Body of pancreas (tissue), 4 donors: ENCODE data around the gene ZNF177. TPM values are rescaled to one million over a fixed set of nuclear protein-coding genes. Genes with fewer than 3 reads are reported as not detected.

ENCODE experiments used
- ATAC-seq: fragments of 150-250 bp; one replicate; pipeline ENCODE4 v1.9.1; 2016
- DNase-seq, 4 donors: peaks; one replicate each; pipeline ENCODE4 v3.0.0-alpha.2; 2019
- H3K27ac ChIP-seq, 4 donors: fragments of 200-600 bp; sonication (generic); 1 replicate in 3 of 4; 2 replicates in 1 of 4; pipeline versions ENCODE4 v1.5.1 to v1.6.1; 2016 to 2019; ENCODE audit warnings: mild to moderate bottlenecking in 1 of 4, mixed read lengths in 1 of 4, moderate library complexity in 1 of 4
- H3K27me3 ChIP-seq, 2 donors: fragments of 200-600 bp; sonication (generic); one replicate each; pipeline ENCODE4 v1.6.0; 2016; ENCODE audit warnings: mild to moderate bottlenecking in 1 of 2
- H3K36me3 ChIP-seq, 2 donors: fragments of 200-600 bp; sonication (generic); replicated peaks in 1 of 2; 2 replicates each; pipeline ENCODE4 v1.5.1; 2016; ENCODE audit warnings: low read depth in 2 of 2; ENCODE audit not compliant: insufficient read depth in 1 of 2
- H3K4me1 ChIP-seq: fragments of 200-600 bp; sonication (generic); one replicate; pipeline ENCODE4 v1.6.0; 2016
- H3K4me3 ChIP-seq, 2 donors: fragments of 200-600 bp; sonication (generic); 1 replicate in 1 of 2; 2 replicates in 1 of 2; pipeline ENCODE4 v1.5.1; 2016 to 2019
- H3K9me3 ChIP-seq, 3 donors: fragments of 200-600 bp; sonication (generic); 1 replicate in 2 of 3; 2 replicates in 1 of 3; pipeline ENCODE4 v1.5.1; 2016
- CTCF ChIP-seq, 7 experiments: fragments of 450-650 bp in 4 of 7; fragments of 200-600 bp in 3 of 7; sonication (generic) in 3 of 7; IDR thresholded peaks; one replicate each; pipeline ENCODE4 v1.5.1; 2016 to 2019; ENCODE audit warnings: antibody characterized with exemption in 7 of 7
- POLR2A ChIP-seq, 3 donors: fragments of 450-650 bp; IDR thresholded peaks; one replicate each; pipeline ENCODE4 v1.6.1; 2016; ENCODE audit warnings: antibody characterized with exemption in 3 of 3, mild to moderate bottlenecking in 2 of 3
- WGBS, 2 donors: methylation state at CpG; one replicate each; pipeline ENCODE4 v1.1.5; 2017; 5-methylcytosine and 5-hydroxymethylcytosine counted together
- intact Hi-C: fragments of 100-400 bp; cut with DNase I; formaldehyde crosslinking; loops from one replicate; pipeline ENCODE4 v1.15.1; 2023
- total RNA-seq, 2 donors: library from RNA; depleted of rRNA; stranded (reverse); fragments of >200 nt; gene quantifications; one replicate each; pipeline ENCODE4 v1.1.0, GENCODE V29; 2016

ZNF177 gene
- total RNA-seq, 2 donors from 2014 or later = 0.66 to 0.78 TPM

GRCh38 chr19:9323919-9324583, 38.8 kb upstream of the ZNF177 start, which contains the start of gene ZNF559:
TSS of gene ZNF559 (plus strand) at chr19:9324179. CDS start at chr19:9338550, 14,371 bp downstream.
- Histone ChIP-seq H3K9me3 (peaks cover 0 to 33% (median 0%) of the 10 kb centered on the region in 3 donors), H3K27me3 (no peaks in the 10 kb centered on the region), H3K4me1 (peaks cover 8% of the 10 kb centered on the region), H3K36me3 (no peaks in the 10 kb centered on the region), H3K27ac (peak within 1 kb of the TSS; percentile 53 to 90 (median 70)), H3K4me3 (peak within 1 kb of the TSS; percentile 63 to 77)
- ATAC-seq (peak; percentile 98), DNase-seq (peak; percentile 90 to 94 (median 92))
- intact Hi-C loops = no loop called here
- WGBS, 2 donors = 0 to 2% methylated on average over 17 to 48 of the region's 48 CpGs
- TF ChIP-seq CTCF (IDR thresholded peaks at IDR 0.05) (peak in 4 of 7 experiments; percentile 27 to 43 (median 38)), POLR2A (IDR thresholded peaks at IDR 0.05) (peak in 2 of 3 donors; percentile 37 to 48)

DNA sequence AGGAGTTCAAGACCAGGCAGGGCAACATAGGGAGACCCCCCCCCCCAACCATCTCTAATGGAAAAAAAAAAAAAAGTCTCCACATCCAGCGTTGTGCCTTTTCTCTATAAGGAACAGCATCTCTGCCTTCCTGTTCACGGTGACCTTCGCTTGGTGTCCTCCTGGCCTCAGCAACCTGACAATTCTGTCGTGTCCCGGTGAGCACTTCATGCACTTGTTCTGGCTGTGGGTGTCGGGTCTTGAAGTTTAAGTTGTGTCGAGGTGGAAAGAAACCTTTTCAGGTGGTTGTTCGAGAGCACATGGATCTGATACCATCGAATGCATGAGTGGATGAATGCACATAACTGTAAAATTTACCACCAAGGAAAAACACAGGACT, 38.2 kb upstream of the ZNF177 start:
- WGBS, 2 donors = 34 to 47% methylated on average over 9 of the region's 9 CpGs
- H3K27ac ChIP-seq = peak overlapping the region in 3 of 4 donors; percentile 53 to 90 (median 79)
- no peaks in the 10 kb centered on the region for H3K27me3 ChIP-seq
- H3K36me3 ChIP-seq = no peaks in the 10 kb centered on the region
- peak overlapping the region; percentile 63 to 77 for H3K4me3 ChIP-seq
- H3K9me3 ChIP-seq = peaks cover 0 to 36% (median 0%) of the 10 kb centered on the region in 3 donors
- intact Hi-C loops = no loop called here
- no peak for DNase-seq
- peaks cover 8% of the 10 kb centered on the region for H3K4me1 ChIP-seq
- no peak for TF ChIP-seq POLR2A (IDR thresholded peaks at IDR 0.05)
- no peak for TF ChIP-seq CTCF (IDR thresholded peaks at IDR 0.05)
- ATAC-seq = no peak

DNA sequence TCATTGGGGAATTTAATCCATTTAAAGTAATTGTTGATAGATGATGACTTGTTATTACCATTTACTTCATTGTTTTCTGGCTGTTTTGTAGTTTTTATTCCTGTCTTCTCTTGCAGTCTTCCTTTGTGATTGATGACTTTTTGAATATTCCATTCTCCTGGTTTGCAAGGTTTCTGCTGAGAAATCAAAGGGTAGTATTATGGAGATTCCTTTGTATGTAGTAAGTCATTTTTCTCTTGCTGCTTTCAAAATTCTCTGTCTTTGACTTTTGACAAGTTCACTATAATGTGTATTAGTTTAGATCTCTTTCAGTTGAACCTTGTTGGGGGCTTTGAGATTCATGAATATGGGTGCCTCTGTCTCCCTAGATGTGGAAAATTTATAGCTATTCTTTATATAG, 32.8 kb upstream of the ZNF177 start:
- Histone ChIP-seq H3K27ac (no peak overlapping the region), H3K4me3 (no peak overlapping the region), H3K4me1 (peaks cover under 1% of the 10 kb centered on the region), H3K36me3 (peaks cover 0 to 1% of the 10 kb centered on the region in 2 donors), H3K9me3 (peaks cover 0 to 64% (median 4%) of the 10 kb centered on the region in 3 donors), H3K27me3 (no peaks in the 10 kb centered on the region)
- intact Hi-C loops = no loop called here
- TF ChIP-seq POLR2A (IDR thresholded peaks at IDR 0.05) (no peak), CTCF (IDR thresholded peaks at IDR 0.05) (no peak)
- no peak for DNase-seq
- no peak for ATAC-seq

- 94 to 96% methylated on average over 6 of the region's 6 CpGs for WGBS, 2 donors
- Histone ChIP-seq H3K27me3 (no peaks in the 10 kb centered on the region), H3K9me3 (peaks cover 0 to 71% (median 6%) of the 10 kb centered on the region in 3 donors), H3K4me1 (no peaks in the 10 kb centered on the region), H3K4me3 (no peak overlapping the region), H3K36me3 (peaks cover 18 to 22% of the 10 kb centered on the region in 2 donors), H3K27ac (no peak overlapping the region)
- TF ChIP-seq CTCF (IDR thresholded peaks at IDR 0.05) = no peak
- no peak for TF ChIP-seq POLR2A (IDR thresholded peaks at IDR 0.05)
- intact Hi-C loops = no loop called here
- no peak for DNase-seq
- no peak for ATAC-seq
Observed at GRCh38 chr19:9342610-9343304, 20.1 kb upstream of the ZNF177 start.
